DND-41 (cell line): ENCODE measurements around the gene KLHL3.

Source experiments
- EZH2 ChIP-seq: IDR thresholded peaks from 3 replicates; pipeline ENCODE4 v1.6.1; 2012; ENCODE audit warnings: borderline replicate concordance, low read depth, mild to moderate bottlenecking, moderate library complexity, low read length, inconsistent platforms; ENCODE audit not compliant: severe bottlenecking
- TF ChIP-seq, protein P1 (sequence below): IDR thresholded peaks from 2 replicates; pipeline ENCODE4 v1.5.1; 2012; ENCODE audit warnings: borderline replicate concordance, low read length, moderate library complexity, mild to moderate bottlenecking; ENCODE audit not compliant: poor library complexity, severe bottlenecking; ENCODE audit errors: extremely low read depth

DNA sequence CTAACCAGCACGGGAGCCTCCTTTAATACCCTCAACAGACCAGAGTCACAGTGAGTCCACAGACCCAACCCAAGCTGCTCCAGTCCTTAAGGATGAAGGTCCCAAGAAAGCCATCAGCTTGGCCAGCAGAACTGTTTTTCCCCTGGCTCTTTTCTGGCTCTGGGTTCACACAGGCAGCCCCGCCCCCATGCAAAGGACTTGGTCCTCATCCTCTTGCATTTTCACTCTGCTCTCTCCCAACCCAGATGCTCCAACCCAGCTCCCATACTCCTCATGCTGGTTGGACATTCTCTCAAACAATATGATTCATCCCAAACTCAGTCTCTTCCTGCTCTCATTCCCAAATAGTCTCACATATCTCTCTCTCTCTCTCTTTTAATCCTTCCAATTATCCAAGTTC is 162.5 kb downstream of the KLHL3 start:
- TF ChIP-seq, protein P1, sequence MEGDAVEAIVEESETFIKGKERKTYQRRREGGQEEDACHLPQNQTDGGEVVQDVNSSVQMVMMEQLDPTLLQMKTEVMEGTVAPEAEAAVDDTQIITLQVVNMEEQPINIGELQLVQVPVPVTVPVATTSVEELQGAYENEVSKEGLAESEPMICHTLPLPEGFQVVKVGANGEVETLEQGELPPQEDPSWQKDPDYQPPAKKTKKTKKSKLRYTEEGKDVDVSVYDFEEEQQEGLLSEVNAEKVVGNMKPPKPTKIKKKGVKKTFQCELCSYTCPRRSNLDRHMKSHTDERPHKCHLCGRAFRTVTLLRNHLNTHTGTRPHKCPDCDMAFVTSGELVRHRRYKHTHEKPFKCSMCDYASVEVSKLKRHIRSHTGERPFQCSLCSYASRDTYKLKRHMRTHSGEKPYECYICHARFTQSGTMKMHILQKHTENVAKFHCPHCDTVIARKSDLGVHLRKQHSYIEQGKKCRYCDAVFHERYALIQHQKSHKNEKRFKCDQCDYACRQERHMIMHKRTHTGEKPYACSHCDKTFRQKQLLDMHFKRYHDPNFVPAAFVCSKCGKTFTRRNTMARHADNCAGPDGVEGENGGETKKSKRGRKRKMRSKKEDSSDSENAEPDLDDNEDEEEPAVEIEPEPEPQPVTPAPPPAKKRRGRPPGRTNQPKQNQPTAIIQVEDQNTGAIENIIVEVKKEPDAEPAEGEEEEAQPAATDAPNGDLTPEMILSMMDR, result no peak
- TF ChIP-seq EZH2, result no peak
